HG03469 (cell line): Measurements from ENCODE around the gene AFF2.

ENCODE experiments used
- ATAC-seq: cut with Tn5 transposase; IDR thresholded peaks from one replicate; pipeline ENCODE4 v1.9.1; 2021; ENCODE audit warnings: mild to moderate bottlenecking, moderate library complexity, moderate number of reproducible peaks; ENCODE audit not compliant: unreplicated experiment

AFF2 gene

DNA sequence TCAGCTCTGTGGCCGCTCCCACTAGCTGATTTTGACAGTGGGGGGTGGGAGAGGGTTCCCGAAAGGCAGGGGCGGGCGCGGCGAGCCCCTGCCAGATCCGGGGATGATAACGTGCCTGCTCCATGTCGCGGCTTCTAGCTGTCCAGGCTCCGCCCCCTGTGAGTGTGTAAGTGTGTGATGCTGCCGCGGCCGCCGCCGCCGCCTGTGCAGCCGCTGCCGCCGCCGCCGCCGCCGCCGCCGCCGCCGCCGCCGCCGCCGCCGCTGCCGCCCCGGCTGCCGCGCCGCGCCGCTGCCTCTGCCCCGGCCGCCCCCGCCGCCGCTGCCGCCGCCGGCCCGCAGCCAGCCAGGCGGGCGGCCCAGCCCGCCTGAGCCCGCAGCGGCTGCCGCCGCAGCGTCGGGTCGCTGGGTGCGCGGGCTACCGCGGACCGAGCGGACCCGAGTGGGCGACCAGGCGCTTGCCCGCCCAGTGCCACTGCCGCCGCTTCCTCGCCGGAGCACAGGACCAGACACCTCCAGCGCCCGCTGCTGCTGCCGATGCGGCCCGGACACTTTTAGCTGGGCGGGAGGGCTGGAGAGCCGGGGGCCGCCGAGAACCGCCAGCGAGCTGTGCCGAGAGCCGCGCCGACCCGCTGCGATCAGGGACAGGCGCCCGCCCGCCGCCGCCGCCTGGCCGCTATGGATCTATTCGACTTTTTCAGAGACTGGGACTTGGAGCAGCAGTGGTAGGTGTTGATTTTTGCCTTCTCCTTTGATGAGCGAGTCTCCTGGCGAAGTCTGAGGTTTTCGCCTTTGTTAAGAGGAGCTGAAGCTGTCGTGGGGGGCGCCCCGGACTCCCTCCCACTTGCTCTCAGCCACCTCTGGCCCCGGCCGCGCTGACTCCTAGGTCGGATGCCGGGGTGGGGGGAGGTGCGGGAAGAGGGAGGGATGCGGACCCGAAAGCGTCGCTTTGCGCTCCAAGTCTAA is at the start of gene AFF2:
AFF2 (plus strand) TSS at position 195 of the 963 bp plus-strand sequence; CDS start at position 676, 481 bp downstream.
- ATAC-seq = no peak

GRCh38 chrX:148457279-148457678 is 43.1 kb upstream of the AFF2 start:
- ATAC-seq = no peak

GRCh38 chrX:148459343-148459742 is 41.1 kb upstream of the AFF2 start:
- ATAC-seq = peak; percentile 94

- ATAC-seq = peak; percentile 78
Observed at GRCh38 chrX:148466292-148466691, 34.1 kb upstream of the AFF2 start.

DNA sequence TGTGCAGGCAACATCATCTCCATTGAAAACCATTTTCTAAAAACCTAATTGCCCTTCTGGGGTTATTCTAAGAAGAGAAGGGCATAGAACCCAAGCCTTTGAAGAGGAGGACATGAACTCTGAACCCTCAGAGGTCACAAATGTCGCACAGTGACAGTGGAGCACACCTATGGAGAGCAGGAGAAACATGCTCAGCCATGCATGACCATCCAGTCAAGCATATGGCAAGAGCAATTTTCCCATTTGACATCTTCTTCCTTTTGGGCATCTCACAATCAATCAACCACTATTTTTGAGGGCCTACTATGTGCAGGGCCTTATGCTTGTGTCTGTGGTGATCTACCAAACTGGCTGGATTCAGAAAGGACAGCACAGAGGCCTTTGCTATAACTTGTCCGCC is 30.1 kb upstream of the AFF2 start:
- ATAC-seq = no peak

- ATAC-seq = no peak
Observed at GRCh38 chrX:148474030-148474429, 26.4 kb upstream of the AFF2 start.

- ATAC-seq = no peak
Observed at GRCh38 chrX:148492057-148492456, 8.4 kb upstream of the AFF2 start.

- ATAC-seq = no peak
Observed at GRCh38 chrX:148495176-148495575, 5.2 kb upstream of the AFF2 start.

DNA sequence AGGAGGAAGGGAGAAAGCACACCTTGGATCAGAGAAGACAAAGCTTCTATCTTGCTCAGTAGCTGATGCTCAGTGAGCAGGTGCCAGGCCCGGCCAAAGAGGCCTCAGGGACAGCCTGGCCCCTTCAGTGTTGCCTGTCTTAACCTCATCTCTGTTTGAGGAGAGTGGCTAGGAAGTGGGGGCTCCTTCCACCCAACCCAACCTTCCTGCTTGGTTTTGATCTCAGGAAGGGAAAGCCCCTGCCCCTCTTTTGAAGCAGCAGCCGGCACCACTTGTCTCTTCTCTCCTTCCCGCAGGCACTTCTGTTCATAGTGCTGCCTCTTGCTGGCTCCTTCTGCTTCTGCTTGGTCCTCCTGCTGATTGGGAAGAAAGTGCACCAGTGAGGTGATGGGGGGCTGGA is 2.4 kb upstream of the AFF2 start:
- no peak for ATAC-seq

DNA sequence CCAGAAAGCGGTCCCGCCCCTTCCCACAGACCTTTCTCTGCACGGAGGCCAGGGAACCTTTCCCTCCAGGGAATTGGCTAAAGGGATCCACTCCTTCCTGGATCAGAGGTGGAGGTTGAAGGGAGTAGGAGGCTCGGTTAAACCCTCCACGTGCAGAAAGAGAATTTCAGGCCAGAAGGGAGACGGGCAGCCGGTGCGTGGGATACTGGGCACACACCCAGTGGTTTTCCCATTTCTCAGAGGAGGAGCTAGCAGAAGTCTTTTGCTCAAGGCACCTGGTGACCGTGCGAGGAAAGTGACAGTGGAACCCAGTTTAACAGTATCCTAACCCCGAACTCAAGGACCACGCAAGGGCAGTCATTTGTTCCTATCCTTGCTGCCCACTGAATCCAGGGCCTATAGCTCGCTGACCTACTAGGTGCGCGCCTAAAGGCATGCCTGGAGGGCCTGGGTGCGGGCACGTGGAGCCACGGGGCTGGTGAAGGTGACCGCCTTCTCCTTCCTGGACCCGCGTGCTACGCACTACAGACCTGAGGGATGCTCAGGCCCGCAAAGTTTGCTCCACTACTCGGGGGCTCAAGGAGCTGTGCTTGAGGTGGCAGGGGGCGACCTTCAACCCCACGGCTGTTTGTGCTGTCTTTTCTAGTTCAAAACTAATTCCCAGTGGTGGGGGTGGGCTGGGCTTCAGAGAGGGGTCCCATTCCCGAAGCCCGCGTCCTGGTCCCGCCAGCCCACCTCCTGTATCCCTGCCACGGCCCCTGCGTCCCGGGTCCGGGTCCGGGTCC is 587 bp upstream of the AFF2 start:
- no peak for ATAC-seq

GRCh38 chrX:148501386-148502066 is 1.1 kb downstream of the AFF2 start:
- no peak for ATAC-seq

DNA sequence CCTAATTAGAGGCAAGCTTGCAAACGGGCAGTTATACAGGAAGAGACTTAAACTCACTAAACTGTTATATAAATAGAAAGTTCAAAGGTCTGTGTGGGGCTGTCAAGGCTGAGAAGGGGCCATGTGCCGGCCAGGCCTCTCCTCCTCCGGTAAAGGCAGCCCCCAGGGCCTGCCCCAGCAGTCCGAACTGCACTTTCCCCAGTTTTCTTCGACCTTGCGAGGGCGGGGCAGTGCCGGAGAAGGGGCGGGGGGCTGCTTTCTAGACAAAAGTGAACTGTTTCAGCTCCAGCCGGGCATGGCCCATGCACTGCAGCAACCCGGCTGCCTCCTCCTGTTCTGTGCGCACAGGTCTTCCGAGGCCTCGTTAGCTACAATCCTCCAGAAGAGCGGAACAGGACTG is 4.1 kb downstream of the AFF2 start:
- ATAC-seq = no peak

DNA sequence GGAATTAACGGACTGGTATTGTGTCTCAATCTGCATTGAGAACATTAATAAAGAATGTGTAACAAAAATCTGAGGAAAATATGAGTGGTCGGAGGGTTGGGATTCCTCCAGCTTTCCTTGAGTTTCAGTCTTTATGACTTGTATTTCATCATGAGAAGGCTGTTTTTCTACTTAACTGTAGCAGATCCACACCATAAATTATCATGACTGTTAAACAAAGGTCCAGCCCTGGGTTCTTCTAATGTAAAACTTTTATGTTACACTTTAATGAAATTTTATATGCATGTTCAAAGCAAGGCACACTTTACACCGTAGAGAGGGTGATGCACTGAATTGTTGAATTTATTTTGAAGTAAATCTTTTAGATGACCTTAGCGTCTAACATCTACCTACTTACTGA is 7.0 kb downstream of the AFF2 start:
- ATAC-seq = no peak

GRCh38 chrX:148512453-148512852 is 12.0 kb downstream of the AFF2 start:
- ATAC-seq = no peak

- no peak for ATAC-seq
Observed at GRCh38 chrX:148513661-148514060, 13.2 kb downstream of the AFF2 start.

DNA sequence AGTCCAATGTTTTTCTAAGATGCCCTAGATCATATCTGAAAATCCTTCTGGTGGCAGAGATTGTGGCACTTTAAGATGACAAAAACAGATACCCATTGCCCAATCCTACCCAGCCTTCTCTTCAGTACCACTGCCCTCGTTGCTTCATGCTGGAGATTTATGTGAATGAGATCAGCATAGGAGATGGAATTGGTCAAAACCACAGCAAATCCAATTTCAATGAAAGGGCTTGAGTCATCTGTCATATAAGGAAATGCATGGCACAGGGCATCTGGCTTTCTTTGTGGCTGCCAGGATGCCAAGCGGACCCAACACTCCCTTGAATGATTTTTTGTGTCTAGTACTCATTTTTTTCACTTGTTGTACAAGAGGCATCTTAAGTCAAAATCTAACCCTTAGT is 16.8 kb downstream of the AFF2 start:
- no peak for ATAC-seq

DNA sequence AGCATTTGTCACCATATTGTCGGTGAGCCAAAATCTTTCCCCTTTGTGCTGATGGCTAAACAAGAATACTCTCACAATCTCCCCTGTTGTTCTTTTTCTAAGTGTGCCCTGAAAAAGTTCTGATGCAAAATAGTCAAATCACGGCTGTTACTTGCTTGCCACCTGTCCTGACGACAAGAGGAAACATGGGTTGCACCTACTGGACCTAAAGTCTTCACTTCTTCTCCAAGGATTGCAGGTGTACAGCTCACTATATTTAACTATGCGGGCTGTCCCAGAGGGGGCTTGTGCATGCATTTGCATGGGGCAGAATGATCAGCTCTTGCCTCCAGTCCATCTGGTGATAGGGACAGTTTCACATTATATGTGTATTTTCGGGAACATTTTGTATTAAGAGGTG is 21.6 kb downstream of the AFF2 start:
- ATAC-seq = no peak

- no peak for ATAC-seq
Observed at GRCh38 chrX:148523303-148524080, 23.1 kb downstream of the AFF2 start.

DNA sequence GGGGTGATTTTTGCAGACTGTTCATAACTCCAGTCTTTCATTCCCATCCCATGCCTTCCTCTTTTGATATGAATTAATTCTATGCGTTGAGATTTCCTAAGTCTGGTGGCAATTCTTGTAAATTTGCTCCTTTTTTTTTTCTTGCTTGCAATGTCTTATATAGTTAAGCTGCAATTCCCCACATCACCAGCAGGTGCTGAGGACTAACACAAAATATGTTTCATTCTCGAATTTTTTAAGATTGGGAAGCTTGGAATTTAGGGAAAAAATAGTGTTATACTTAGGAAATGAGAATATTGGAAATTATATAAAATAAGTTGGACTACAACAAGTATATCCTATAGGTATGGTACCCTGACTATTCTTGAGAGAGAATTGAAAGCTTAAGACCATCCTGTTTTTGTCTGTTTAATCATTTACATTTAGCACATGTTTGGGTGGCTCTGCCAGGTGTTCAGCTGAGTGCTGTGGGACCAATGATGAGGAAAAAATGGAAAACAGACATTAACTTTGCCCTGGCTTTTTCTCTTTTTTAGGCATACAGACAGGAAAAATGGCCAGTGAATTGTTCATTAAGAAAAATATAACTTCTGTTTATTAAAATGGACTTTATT is 30.2 kb downstream of the AFF2 start:
- no peak for ATAC-seq

DNA sequence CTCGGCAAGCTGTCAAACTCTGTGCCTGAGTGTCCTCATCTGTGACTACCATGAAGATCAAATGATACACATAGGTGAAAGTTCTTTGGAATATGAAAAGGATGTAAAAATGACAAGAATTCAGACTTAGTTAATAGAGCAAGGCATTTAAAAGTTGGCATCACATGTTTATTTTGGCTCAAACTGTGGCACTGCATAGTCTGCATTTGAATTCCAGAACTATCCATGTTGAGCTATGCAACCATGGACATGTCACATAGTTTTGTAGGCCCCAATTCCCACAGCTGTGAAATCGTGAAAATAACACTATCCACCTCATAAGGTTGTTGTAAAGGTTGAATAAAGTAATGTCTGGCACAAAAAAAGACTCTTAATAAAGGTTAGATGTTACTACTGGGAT is 33.9 kb downstream of the AFF2 start:
- ATAC-seq = no peak
